GM18951 (cell line): ENCODE data around the gene NUPR2.
"Not testable (repeated sequence)": the region's sequence is repeated elsewhere in the genome, so short reads cannot be mapped to it uniquely, and the experiment has no call there.

Experiments used
- POLR2A ChIP-seq: IDR thresholded peaks from 4 replicates; pipeline ENCODE4 v1.6.1; 2011; ENCODE audit warnings: mild to moderate bottlenecking; ENCODE audit not compliant: insufficient read length, insufficient read depth; ENCODE audit errors: extremely low read depth
- in situ Hi-C: fragments of 300-500 bp; cut with MboI; formaldehyde crosslinking; loops from one replicate; pipeline ENCODE4 v1.12.0; 2022; ENCODE audit warnings: low sequenced_read_pairs, mixed read lengths, inconsistent platforms; ENCODE audit not compliant: unreplicated experiment

The NUPR2 gene

GRCh38 chr7:56078196-56078595 lies 38.0 kb downstream of the NUPR2 start:
- TF ChIP-seq POLR2A, result no peak
- in situ Hi-C loops, result loop anchor here (10.0 kb wide), 1 partner anchor 443 kb away; no protein-coding TSS in a partner anchor

GRCh38 chr7:56077681-56078080 lies 38.5 kb downstream of the NUPR2 start:
- in situ Hi-C loops, result loop anchor here (10.0 kb wide), 1 partner anchor 443 kb away; no protein-coding TSS in a partner anchor
- TF ChIP-seq POLR2A, result no peak

GRCh38 chr7:56074371-56074791 lies 41.8 kb downstream of the NUPR2 start:
- in situ Hi-C loops, result loop anchor here (10.0 kb wide), 1 partner anchor 440 kb away; no protein-coding TSS in a partner anchor
- no peak for TF ChIP-seq POLR2A

GRCh38 chr7:56066376-56066775 lies 49.8 kb downstream of the NUPR2 start:
- in situ Hi-C loops, result not testable (repeated sequence)
